ENCODE results near the gene ZNF497. TPM values are rescaled to one million over a fixed set of nuclear protein-coding genes. Genes with fewer than 3 reads are reported as not detected.

ZNF497 gene
- total and polyA plus RNA-seq, 4 donors: 3.7 to 9.1 (median 5.9) TPM

Small RNA genes within 50 kb of the gene (small RNA-seq; reads per million reads assigned to genes)
- gene MIR4754 (ENCODE audit: low replicate concordance): not detected
- 0.16 reads per million for gene MIR6806 (ENCODE audit: low replicate concordance)
- not detected for gene RNA5SP473 (ENCODE audit: low replicate concordance)

Other genes with a start within 250 kb of the ZNF497 start
- 10 to 100 TPM; 30.9 to 34.5 TPM for gene ZNF329, start 212.0 kb downstream of the ZNF497 start, total RNA-seq
- gene ZNF329, start 212.0 kb downstream of the ZNF497 start, polyA plus RNA-seq (ENCODE audit: insufficient read length in 2 of 2): 10 to 100 TPM; 19.8 to 21.2 TPM
- gene ZNF274, start 179.7 kb downstream of the ZNF497 start, total RNA-seq: 10 to 100 TPM; 18.8 to 25.0 TPM
- gene ZNF274, start 179.7 kb downstream of the ZNF497 start, polyA plus RNA-seq (ENCODE audit: insufficient read length in 2 of 2): 10 to 100 TPM; 23.0 to 28.5 TPM
- 10 to 100 TPM; 46.3 to 52.6 TPM for gene ZNF544, start 133.8 kb downstream of the ZNF497 start, total RNA-seq
- 10 to 100 TPM; 28.9 to 40.4 TPM for gene ZNF544, start 133.8 kb downstream of the ZNF497 start, polyA plus RNA-seq (ENCODE audit: insufficient read length in 2 of 2)
- 10 to 100 TPM in 1 of 2 donors, 1 to 10 TPM in 1; 9.5 to 12.0 TPM for gene ZNF8, start 83.8 kb downstream of the ZNF497 start, total RNA-seq
- 10 to 100 TPM in 1 of 2 donors, 1 to 10 TPM in 1; 8.2 to 13.9 TPM for gene ZNF8, start 83.8 kb downstream of the ZNF497 start, polyA plus RNA-seq (ENCODE audit: insufficient read length in 2 of 2)
- gene ERVK3-1, start 57.4 kb downstream of the ZNF497 start, total RNA-seq: 10 to 100 TPM; 33.9 to 49.3 TPM
- 10 to 100 TPM; 65.3 to 68.5 TPM for gene ERVK3-1, start 57.4 kb downstream of the ZNF497 start, polyA plus RNA-seq (ENCODE audit: insufficient read length in 2 of 2)
- 1 to 10 TPM; 2.3 to 3.4 TPM for gene ZSCAN22, start 35.8 kb downstream of the ZNF497 start, total RNA-seq
- 1 to 10 TPM; 3.1 to 3.4 TPM for gene ZSCAN22, start 35.8 kb downstream of the ZNF497 start, polyA plus RNA-seq (ENCODE audit: insufficient read length in 2 of 2)
- 10 to 100 TPM in 1 of 2 donors, 1 to 10 TPM in 1; 2.0 to 10.8 TPM for gene A1BG, start 9.3 kb downstream of the ZNF497 start, total RNA-seq
- 1 to 10 TPM; 5.0 TPM for gene A1BG, start 9.3 kb downstream of the ZNF497 start, polyA plus RNA-seq (ENCODE audit: insufficient read length in 2 of 2)
- gene ZNF837, start 18.3 kb upstream of the ZNF497 start, total RNA-seq: 1 to 10 TPM in 1 of 2 donors, under 1 TPM in 1; 0.99 to 2.3 TPM
- 1 to 10 TPM; 2.6 to 3.2 TPM for gene ZNF837, start 18.3 kb upstream of the ZNF497 start, polyA plus RNA-seq (ENCODE audit: insufficient read length in 2 of 2)
- 1,000 to 10,000 TPM in 1 of 2 donors, 100 to 1,000 TPM in 1; 925 to 1,177 TPM for gene RPS5, start 24.5 kb upstream of the ZNF497 start, total RNA-seq
- 100 to 1,000 TPM; 731 to 753 TPM for gene RPS5, start 24.5 kb upstream of the ZNF497 start, polyA plus RNA-seq (ENCODE audit: insufficient read length in 2 of 2)
- gene RNF225, start 32.9 kb upstream of the ZNF497 start, total RNA-seq: not detected
- gene RNF225, start 32.9 kb upstream of the ZNF497 start, polyA plus RNA-seq (ENCODE audit: insufficient read length in 2 of 2): not detected
- 10 to 100 TPM; 16.8 to 18.3 TPM for gene ZNF584, start 45.9 kb upstream of the ZNF497 start, total RNA-seq
- 10 to 100 TPM; 13.8 to 15.4 TPM for gene ZNF584, start 45.9 kb upstream of the ZNF497 start, polyA plus RNA-seq (ENCODE audit: insufficient read length in 2 of 2)
- gene ZNF132, start 77.4 kb upstream of the ZNF497 start, total RNA-seq: 10 to 100 TPM; 11.8 to 20.7 TPM
- 10 to 100 TPM; 11.1 to 12.4 TPM for gene ZNF132, start 77.4 kb upstream of the ZNF497 start, polyA plus RNA-seq (ENCODE audit: insufficient read length in 2 of 2)
- gene ZNF324B, start 88.9 kb upstream of the ZNF497 start, total RNA-seq: 10 to 100 TPM in 1 of 2 donors, 1 to 10 TPM in 1; 8.2 to 10.1 TPM
- 1 to 10 TPM; 7.3 to 9.8 TPM for gene ZNF324B, start 88.9 kb upstream of the ZNF497 start, polyA plus RNA-seq (ENCODE audit: insufficient read length in 2 of 2)
- 10 to 100 TPM; 12.2 to 14.5 TPM for gene ZNF324, start 104.3 kb upstream of the ZNF497 start, total RNA-seq
- 10 to 100 TPM; 12.9 to 15.2 TPM for gene ZNF324, start 104.3 kb upstream of the ZNF497 start, polyA plus RNA-seq (ENCODE audit: insufficient read length in 2 of 2)
- 10 to 100 TPM in 1 of 2 donors, 1 to 10 TPM in 1; 5.8 to 19.3 TPM for gene ZNF446, start 113.6 kb upstream of the ZNF497 start, total RNA-seq
- gene ZNF446, start 113.6 kb upstream of the ZNF497 start, polyA plus RNA-seq (ENCODE audit: insufficient read length in 2 of 2): 10 to 100 TPM; 20.6 to 21.2 TPM
- 10 to 100 TPM in 1 of 2 donors, 1 to 10 TPM in 1; 9.5 to 25.5 TPM for gene SLC27A5, start 149.2 kb upstream of the ZNF497 start, total RNA-seq
- gene SLC27A5, start 149.2 kb upstream of the ZNF497 start, polyA plus RNA-seq (ENCODE audit: insufficient read length in 2 of 2): 10 to 100 TPM; 21.4 to 24.4 TPM
- gene ZBTB45, start 157.1 kb upstream of the ZNF497 start, total RNA-seq: 1 to 10 TPM; 3.8 to 4.4 TPM
- 10 to 100 TPM; 21.0 to 22.4 TPM for gene ZBTB45, start 157.1 kb upstream of the ZNF497 start, polyA plus RNA-seq (ENCODE audit: insufficient read length in 2 of 2)
- 100 to 1,000 TPM; 203 to 275 TPM for gene TRIM28, start 181.3 kb upstream of the ZNF497 start, total RNA-seq
- gene TRIM28, start 181.3 kb upstream of the ZNF497 start, polyA plus RNA-seq (ENCODE audit: insufficient read length in 2 of 2): 100 to 1,000 TPM; 499 to 522 TPM
- 100 to 1,000 TPM in 1 of 2 donors, 10 to 100 TPM in 1; 47.4 to 115 TPM for gene CHMP2A, start 192.4 kb upstream of the ZNF497 start, total RNA-seq
- 100 to 1,000 TPM; 134 to 143 TPM for gene CHMP2A, start 192.4 kb upstream of the ZNF497 start, polyA plus RNA-seq (ENCODE audit: insufficient read length in 2 of 2)
- gene UBE2M, start 195.9 kb upstream of the ZNF497 start, total RNA-seq: 10 to 100 TPM; 49.6 to 80.3 TPM
- gene UBE2M, start 195.9 kb upstream of the ZNF497 start, polyA plus RNA-seq (ENCODE audit: insufficient read length in 2 of 2): 100 to 1,000 TPM; 134 to 138 TPM
- 10 to 100 TPM; 10.3 to 26.5 TPM for gene MZF1, start 210.6 kb upstream of the ZNF497 start, total RNA-seq
- gene MZF1, start 210.6 kb upstream of the ZNF497 start, polyA plus RNA-seq (ENCODE audit: insufficient read length in 2 of 2): 10 to 100 TPM; 37.7 to 51.7 TPM